HG02870 (cell line): ENCODE data around the gene SMIM29.
A peak's percentile ranks its signal among the peaks of the same experiment; 100 is the strongest.

ENCODE experiments used
- ATAC-seq: cut with Tn5 transposase; IDR thresholded peaks from one replicate; pipeline ENCODE4 v1.9.1; 2021; ENCODE audit warnings: mild to moderate bottlenecking, moderate library complexity; ENCODE audit not compliant: unreplicated experiment

SMIM29 gene

DNA sequence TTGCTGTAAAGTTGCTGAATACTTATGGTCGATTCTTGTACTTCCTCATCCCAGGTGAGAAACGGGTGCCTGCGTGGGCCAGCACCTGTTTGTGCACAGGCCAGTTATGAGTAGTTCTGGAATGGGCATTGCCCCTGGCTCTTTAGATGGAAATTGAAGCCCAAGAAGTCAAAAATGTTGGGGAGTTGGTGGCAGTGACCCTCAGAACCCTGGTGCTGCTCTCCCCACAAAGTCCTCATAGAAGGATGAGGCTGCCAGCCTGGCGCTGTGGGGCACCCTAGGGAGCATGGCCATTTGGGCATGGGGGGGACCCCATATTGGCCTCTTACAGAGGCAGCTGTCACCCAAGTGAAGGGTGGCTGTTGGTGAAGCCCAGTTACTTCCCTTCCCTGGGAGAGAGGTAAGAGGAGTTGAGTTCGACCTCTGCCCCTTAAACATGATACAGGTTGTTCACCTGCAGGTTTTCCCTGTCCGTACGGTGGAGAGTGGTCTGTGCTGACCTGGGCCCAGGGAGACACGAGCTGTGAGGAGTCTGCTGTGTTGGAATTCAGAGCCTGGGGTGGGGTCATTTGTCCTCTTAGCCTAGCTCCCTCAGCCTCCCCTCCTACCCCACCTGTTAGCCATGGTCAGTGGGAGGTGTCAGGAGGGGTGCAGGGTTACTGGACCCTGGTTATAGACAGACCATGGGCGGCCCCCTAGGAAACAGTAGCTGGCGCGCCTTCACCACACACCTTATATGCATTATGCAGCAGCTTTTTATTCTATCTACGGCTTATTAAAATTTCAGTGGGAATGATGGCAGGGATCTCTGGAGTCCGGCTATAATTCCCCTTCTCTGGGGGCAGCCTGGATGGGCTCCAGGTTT, 7.2 kb downstream of the SMIM29 start:
- no peak for ATAC-seq

GRCh38 chr6:34240329-34241248, 8.2 kb downstream of the SMIM29 start:
- no peak for ATAC-seq

DNA sequence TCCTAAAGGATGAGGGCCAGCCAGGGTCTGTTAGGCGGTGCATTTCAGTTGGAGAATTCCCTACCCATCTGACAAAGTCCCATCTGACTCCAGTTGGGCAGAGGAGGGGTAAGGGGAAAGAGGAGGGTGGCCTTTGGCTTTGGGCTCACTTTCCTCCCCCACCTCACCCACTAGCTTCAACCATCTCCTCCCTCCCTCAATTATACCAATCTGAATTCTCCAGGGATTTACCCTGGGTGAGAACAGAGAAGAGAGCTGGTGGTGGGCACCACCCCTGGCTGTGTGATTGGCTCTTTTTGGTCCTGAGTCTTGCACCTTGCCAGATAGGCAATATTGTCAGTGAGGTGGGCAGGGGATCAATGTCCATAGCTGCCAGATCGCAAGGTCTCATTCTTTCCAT, 8.9 kb downstream of the SMIM29 start:
- ATAC-seq = no peak

DNA sequence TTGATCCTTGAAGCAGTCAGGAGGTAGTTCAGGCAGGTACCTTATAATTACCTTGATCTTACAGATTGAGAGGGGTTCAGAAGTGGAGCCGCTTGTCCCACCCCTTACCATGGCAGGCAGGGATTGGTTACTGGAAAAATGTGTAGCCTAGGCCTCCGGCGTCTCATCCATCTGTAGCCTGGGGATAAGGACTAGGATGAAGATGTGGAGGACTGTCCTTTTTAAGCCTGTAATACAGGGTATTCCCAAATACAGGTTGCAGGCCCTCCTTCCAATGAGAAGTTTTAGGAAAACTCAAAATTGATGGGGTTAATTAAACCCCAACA, 9.3 kb downstream of the SMIM29 start:
- ATAC-seq = no peak

DNA sequence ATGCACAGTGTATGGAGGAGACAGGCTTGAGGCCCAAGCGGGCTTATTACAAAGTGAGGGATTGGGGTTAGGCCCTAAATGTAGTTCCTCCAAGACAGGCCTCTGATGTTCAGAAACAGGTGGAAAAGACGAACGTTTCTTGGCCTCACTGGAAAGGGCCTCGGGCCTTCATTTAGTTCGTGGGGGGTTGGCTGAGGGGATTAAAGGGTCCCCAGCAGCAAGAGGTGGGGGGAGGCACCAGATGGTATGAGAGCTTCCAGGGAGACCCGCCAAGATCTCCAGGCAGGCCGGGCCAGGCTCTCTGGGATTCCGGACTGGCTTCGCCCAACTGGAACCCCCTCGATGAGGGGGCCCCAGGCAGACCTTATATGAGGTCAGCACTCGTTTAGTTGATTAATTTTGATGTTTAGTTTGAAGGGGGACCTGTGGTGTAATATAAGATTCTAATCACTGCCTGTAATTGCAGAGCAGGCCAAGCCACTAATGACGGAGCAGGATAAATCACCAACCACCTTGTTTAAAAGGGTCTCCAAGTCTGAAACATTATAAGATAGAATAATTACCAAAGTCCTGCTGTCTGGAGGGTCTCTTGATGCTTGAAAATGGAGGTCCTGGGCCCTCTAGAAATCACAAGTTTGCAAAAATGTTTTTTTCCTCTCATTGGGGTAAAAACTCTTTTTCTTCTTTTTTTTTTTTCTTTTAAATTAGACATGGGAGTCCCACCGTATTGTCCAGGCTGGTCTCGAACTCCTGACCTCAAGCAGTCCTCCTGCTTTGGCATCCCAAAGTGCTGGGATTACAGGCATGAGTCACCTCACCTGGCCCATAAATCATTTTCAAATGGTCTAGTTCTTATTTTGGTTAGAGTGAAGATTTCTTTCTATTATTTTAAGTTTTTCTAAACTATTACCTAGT, 10.0 kb downstream of the SMIM29 start:
- ATAC-seq = no peak

DNA sequence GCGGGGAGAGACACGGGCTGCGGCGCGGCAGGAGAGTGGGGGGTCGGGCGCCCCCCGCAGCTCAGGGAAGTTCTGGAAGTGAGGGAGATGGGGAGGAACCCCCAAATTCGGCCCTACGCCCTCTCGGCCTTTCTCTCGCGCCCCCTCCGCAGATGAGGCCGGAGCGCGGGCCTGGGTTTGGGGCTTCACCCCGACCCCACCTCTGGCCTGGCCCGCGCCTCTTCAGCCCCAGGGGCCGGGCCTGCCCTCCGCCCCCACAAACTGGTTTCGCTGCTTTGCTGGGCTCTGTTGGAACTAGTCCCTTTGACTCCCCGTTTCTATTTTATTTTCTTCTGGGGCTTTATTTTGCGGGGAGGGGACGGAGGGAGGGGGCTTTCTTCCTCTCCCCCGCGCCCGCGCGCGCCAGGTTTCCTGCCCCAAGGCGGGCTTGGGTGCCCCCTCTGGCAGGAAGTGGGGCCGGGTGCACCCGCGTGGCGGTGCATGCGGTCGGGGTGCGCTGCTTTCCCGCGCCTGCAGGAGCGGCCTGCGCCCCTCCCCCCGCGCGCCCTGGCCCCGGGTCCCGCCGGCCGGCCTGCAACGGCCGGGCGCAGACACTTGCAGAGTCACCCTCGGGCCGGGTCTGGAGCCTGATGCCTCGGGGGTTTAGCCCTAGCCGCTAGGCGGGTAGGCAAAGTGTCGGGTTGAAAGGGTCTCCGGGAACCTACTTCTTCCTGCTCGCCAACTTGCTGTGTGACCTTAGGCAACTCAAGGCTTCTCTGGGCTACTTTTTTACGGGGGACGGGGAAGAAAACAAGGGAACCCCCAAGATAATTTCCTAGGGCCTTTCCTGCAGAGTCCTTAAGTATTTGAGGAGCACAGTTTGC, 10.9 kb downstream of the SMIM29 start:
- no peak for ATAC-seq

DNA sequence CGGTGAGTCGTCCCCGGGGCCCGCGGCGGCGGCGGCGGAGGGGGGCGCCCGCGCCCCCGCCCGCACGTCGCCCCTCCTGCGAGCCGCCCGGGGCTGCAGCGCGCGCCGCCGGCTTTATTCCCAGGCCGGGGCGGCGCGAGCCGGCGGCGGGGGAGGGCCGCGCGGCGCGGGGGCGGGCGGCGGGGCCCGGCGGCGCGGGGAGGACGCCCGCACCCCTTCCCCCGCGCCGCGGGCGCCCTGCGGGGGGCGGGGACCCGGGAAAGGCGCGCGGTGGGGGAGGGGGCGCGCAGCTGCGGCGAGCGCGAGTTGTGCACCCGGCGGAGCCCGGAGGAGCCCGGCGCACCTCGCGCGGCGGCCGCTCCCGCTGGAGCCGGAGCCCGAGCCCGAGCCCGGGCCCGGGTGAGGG, 11.5 kb downstream of the SMIM29 start:
- peak; percentile 3 for ATAC-seq

- ATAC-seq = peak; percentile 56
Measured at GRCh38 chr6:34236443-34237315, 12.1 kb downstream of the SMIM29 start, which contains the start of gene HMGA1. Gene HMGA1, plus strand, starts transcription at chr6:34236873. Its CDS starts 3,908 bp downstream, at chr6:34240781.

DNA sequence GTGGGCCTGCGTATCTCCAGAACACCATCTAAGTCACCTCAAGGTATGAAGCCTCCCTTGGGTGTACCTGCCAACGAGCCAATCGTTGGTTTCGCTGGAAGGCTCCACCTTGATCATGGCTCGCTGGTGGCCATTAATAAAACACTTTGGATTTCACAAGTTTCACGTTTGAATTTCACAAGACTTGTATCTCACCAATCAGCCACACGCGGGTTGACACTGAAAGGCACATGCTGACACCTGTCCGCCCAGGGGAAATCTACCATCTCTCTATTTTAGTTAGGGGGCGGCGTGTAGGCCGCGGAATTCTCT, 12.7 kb downstream of the SMIM29 start:
- no peak for ATAC-seq

DNA sequence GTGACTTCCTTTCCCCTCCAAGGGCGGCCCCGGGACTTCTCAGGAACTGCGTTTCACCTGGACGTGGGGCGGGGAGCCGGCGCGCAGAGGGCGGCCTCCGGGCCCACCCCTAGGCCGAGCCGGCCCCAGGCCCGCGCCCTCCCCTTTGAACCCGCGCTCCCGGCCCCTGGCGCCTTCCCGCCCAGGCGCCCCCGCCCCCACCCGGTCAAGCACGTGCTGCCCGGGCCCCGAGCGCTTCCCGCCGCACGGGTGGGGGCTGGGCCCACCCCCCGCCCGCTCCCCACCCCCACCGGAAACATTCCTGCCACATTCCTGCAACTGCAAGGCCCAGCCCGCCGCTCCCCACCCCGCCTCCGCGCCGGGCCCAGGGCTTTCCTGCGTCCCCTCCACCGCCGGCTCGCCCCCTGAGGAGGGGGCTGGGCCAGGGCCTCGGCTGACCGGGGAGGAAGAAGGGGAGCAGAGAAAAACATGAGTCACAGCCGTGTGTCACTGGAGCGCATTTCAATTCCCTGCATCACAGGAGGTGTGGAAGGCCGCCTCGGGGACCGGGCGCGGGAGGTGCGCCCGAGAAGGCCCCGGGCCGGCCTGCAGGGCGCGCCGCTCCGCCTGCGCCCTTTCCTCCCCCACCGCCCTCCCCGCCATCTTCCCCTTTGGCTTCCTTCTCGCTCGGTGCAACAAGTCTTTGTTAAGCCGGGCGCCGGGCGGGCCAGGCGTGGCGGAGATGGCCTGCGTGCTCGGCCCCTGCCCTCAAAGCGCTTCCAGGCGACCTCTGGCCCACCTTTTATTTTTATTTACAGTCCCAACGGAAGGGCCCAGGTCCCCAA, 13.3 kb downstream of the SMIM29 start:
- no peak for ATAC-seq

- ATAC-seq = no peak
Measured at GRCh38 chr6:34234667-34235306, 14.0 kb downstream of the SMIM29 start.

DNA sequence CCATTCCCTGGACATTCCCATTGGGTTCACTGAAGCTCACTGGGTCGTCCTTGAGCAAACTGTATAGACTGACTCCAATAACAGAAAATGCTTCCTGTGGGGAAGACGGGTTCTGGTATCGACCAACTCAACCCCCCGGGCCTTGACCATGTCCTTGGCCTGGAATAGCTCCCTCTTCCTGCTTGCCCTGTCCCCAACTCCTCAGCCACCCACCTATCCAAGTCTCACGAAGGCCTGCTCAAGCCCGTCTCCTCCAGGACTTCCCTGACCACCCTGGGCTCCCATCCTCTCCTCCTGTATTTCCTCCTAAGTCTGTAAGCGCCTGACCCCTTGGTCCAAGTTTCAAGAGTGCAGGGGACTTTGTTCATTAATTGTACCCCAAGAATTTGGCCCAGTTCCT, 14.9 kb downstream of the SMIM29 start:
- ATAC-seq = no peak

DNA sequence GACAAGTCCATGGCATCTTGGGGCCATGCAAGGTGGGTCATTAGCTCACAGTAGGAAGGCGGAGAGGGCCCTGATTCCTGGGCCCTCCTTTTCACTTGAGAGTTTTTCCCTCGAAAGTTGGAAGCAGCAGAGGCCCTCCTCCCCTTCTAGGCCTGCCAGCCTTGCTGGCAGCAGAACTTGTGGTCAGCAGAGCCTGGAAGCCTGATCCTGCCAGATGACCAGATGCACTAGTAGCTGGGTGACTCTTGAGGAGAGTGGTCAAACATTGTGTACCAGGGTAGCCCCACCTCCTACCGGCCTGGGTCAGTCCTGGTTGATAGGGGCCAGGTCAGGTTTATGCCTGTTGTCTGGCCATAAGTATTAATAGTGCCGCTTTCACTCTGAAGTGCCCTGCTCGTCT, 15.9 kb downstream of the SMIM29 start:
- no peak for ATAC-seq

DNA sequence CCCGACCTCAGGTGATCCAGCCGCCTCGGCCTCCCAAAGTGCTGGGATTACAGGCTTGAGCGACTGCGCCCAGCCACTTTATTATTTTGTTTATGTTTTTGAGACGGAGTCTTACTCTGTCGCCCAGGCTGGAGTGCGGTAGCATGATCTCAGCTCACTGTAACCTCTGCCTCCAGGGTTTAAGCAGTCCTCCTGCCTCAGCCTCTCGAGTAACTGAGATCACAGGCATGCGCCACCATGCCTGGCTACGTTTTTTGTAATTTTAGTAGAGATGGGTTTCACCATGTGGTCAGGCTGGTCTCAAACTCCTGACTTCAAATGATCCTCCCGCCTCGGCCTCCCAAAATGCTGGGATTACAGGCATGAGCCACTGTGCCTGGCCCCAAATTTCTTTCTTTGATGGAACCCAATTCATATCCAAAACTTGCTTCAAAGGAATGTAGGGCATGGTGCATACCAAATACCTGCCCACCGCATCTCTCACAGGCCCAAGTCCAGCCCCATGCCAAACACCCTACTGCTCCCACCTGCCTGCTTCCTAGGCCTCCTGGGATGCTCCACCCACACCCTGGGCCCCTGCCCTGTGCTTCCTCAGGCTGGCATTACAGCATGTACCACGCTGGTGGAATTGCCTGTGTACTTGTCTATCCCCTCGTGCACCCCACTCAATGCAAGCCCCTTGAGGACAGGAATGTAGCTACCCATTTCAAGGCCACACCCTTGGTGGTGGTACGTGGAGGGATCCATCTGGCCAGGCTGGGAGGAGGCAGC, 17.1 kb downstream of the SMIM29 start:
- ATAC-seq = no peak

- ATAC-seq = no peak
Measured at GRCh38 chr6:34230653-34231371, 18.0 kb downstream of the SMIM29 start.

GRCh38 chr6:34229877-34230276, 18.9 kb downstream of the SMIM29 start:
- no peak for ATAC-seq
